PC-9 (cell line): ENCODE measurements around the gene WIPF1. TPM values are rescaled to one million over a fixed set of nuclear protein-coding genes. Genes with fewer than 3 reads are reported as not detected.
A peak's percentile ranks its signal among the peaks of the same experiment; 100 is the strongest.

Experiments used
- Bru-seq: library from RNA; stranded (reverse); fragments of 400-500 nt; gene quantifications from one replicate; lab custom pipeline; 2021; lab: Mats Ljungman, UMichigan
- BruChase-seq, 2 experiments: library from RNA; stranded (reverse); fragments of 400-500 nt; gene quantifications; one replicate each; lab custom pipeline; 2021; lab: Mats Ljungman, UMichigan
- BruUV-seq: library from RNA; stranded (reverse); fragments of 400-500 nt; replicated peaks from 2 replicates; lab custom pipeline; 2021; lab: Mats Ljungman, UMichigan
- CTCF ChIA-PET: fragments of 300-600 bp; sonication (Branson Sonifier 250); formaldehyde crosslinking; loops from one replicate; lab custom pipeline; 2022; ENCODE audit warnings: antibody characterized with exemption; lab: Charles Lee
- POLR2A ChIA-PET: fragments of 300-600 bp; sonication (Branson Sonifier 250); formaldehyde crosslinking; loops from one replicate; lab custom pipeline; 2022; ENCODE audit warnings: antibody characterized with exemption; ENCODE audit not compliant: unreplicated experiment; lab: Charles Lee
- DNase-seq, 2 experiments: peaks; one replicate each; pipeline versions ENCODE4 v3.0.0 to v3.0.0-alpha.2; 2015 to 2022; ENCODE audit warnings: mixed read lengths in 1 of 2
- H2AFZ ChIP-seq: fragments of 200-600 bp; sonication (generic); 2 replicates; pipeline ENCODE4 v1.8.1; 2017; ENCODE audit warnings: antibody characterized with exemption
- H3F3A ChIP-seq: fragments of 200-600 bp; sonication (generic); 2 replicates; pipeline ENCODE4 v1.8.1; 2017; ENCODE audit warnings: antibody characterized with exemption, mild to moderate bottlenecking, low read depth; ENCODE audit not compliant: insufficient read depth
- H3K27ac ChIP-seq: fragments of 200-600 bp; sonication (generic); 2 replicates; pipeline ENCODE4 v1.6.1; 2016; ENCODE audit warnings: mixed run types
- H3K27me3 ChIP-seq: fragments of 200-600 bp; sonication (generic); 2 replicates; pipeline ENCODE4 v1.6.1; 2016; ENCODE audit warnings: low read depth, mixed run types; ENCODE audit not compliant: insufficient read depth
- H3K36me3 ChIP-seq: fragments of 200-600 bp; sonication (generic); 2 replicates; pipeline ENCODE4 v1.6.1; 2016; ENCODE audit warnings: low read depth, mixed run types
- H3K4me1 ChIP-seq: fragments of 200-600 bp; sonication (generic); replicated peaks from 2 replicates; pipeline ENCODE4 v1.6.1; 2016; ENCODE audit warnings: mixed run types; ENCODE audit not compliant: insufficient read depth
- H3K4me2 ChIP-seq: fragments of 200-600 bp; sonication (generic); 2 replicates; pipeline ENCODE4 v1.6.1; 2017; ENCODE audit warnings: mixed run types
- H3K4me3 ChIP-seq: fragments of 200-600 bp; sonication (generic); 2 replicates; pipeline ENCODE4 v1.6.1; 2016; ENCODE audit warnings: mixed run types
- H3K79me2 ChIP-seq: fragments of 200-600 bp; sonication (generic); 2 replicates; pipeline ENCODE4 v1.6.1; 2017; ENCODE audit warnings: low read depth, mixed run types
- H3K9me2 ChIP-seq: fragments of 200-600 bp; sonication (generic); 2 replicates; pipeline ENCODE4 v1.8.1; 2017; ENCODE audit warnings: mild to moderate bottlenecking; ENCODE audit not compliant: insufficient read depth
- H3K9me3 ChIP-seq: fragments of 200-600 bp; sonication (generic); 2 replicates; pipeline ENCODE4 v1.8.1; 2016; ENCODE audit warnings: low read depth; ENCODE audit not compliant: insufficient read depth
- H4K20me1 ChIP-seq: fragments of 200-600 bp; sonication (generic); 2 replicates; pipeline ENCODE4 v1.8.1; 2017; ENCODE audit not compliant: insufficient read depth
- CTCF ChIP-seq: fragments of 200-600 bp; sonication (generic); conservative IDR thresholded peaks from 2 replicates; pipeline ENCODE4 v1.6.1; 2017; ENCODE audit warnings: mixed run types, antibody characterized with exemption, mild to moderate bottlenecking, moderate library complexity
- EZH2 ChIP-seq: fragments of 200-600 bp; sonication (generic); IDR thresholded peaks from 2 replicates; pipeline ENCODE4 v1.8.0; 2017; ENCODE audit warnings: antibody characterized with exemption, low read depth
- intact Hi-C: fragments of 100-400 bp; cut with micrococcal nuclease; formaldehyde crosslinking; loops from one replicate; pipeline ENCODE4 v1.10.0; 2022; ENCODE audit not compliant: unreplicated experiment
- long read RNA-seq: library from polyadenylated mRNA; stranded (forward); transcript quantifications from one replicate; pipeline ENCODE4 v2.0.0, GENCODE V29; 2022
- total RNA-seq: library from RNA; stranded (reverse); gene quantifications from 2 replicates; pipeline ENCODE4 v1.2.3, GENCODE V29; 2021

WIPF1 gene
- 0.46 and 1.3 TPM in 2 replicates for total RNA-seq
- percentile 16 among the genes with signal in this experiment for Bru-seq, nascent RNA
- percentile 13 among the genes with signal in this experiment for BruChase-seq, experiment 1, labeled RNA remaining after a 2-hour chase
- BruChase-seq, experiment 2, labeled RNA remaining after a 6-hour chase, result percentile 13 among the genes with signal in this experiment
- long read RNA-seq, partial matches to known transcripts, result 0 of 5 reads
- long read RNA-seq, other reads (novel, unspliced or antisense), result 5 of 5 reads

- Histone ChIP-seq H3K4me3 (no peak within 1 kb of the TSS), H3F3A (no peaks in the 10 kb centered on the region), H4K20me1 (no peaks in the 10 kb centered on the region), H3K9me2 (no peaks in the 10 kb centered on the region), H3K79me2 (no peaks in the 10 kb centered on the region), H3K36me3 (no peaks in the 10 kb centered on the region), H3K27me3 (no peaks in the 10 kb centered on the region), H3K27ac (no peak within 1 kb of the TSS), H2AFZ (no peak within 1 kb of the TSS), H3K9me3 (no peaks in the 10 kb centered on the region), H3K4me1 (no peaks in the 10 kb centered on the region), H3K4me2 (no peak within 1 kb of the TSS)
- POLR2A ChIA-PET, result no interaction called here
- DNase-seq, result no peak
- TF ChIP-seq CTCF (no peak), EZH2 (no peak)
- no TSS peak for BruUV-seq
- intact Hi-C loops, result no loop called here
- CTCF ChIA-PET, result interaction anchor here (0.6 kb wide), 1 partner anchor 1566 kb away, joined by 4 read pairs; no protein-coding TSS in a partner anchor
Measured at GRCh38 chr2:174597345-174598047, at the start of gene WIPF1. TSS of gene WIPF1 (minus strand) at chr2:174597804. CDS start at chr2:174585573, 12,231 bp downstream.

- no peak for TF ChIP-seq EZH2
- no peak for TF ChIP-seq CTCF
- H3F3A ChIP-seq, result no peaks in the 10 kb centered on the region
- intact Hi-C loops, result no loop called here
- no peaks in the 10 kb centered on the region for H3K9me3 ChIP-seq
- DNase-seq, result no peak
- no peak overlapping the region for H3K4me3 ChIP-seq
- H3K79me2 ChIP-seq, result no peaks in the 10 kb centered on the region
- no TSS peak for BruUV-seq
- no peaks in the 10 kb centered on the region for H4K20me1 ChIP-seq
- no peak overlapping the region for H3K4me2 ChIP-seq
- ChIA-PET POLR2A (no interaction called here), CTCF (interaction anchor here (0.6 kb wide), 1 partner anchor 186 kb away, joined by 8 read pairs; no protein-coding TSS in a partner anchor)
- no peak overlapping the region for H3K27ac ChIP-seq
- H3K27me3 ChIP-seq, result no peaks in the 10 kb centered on the region
- H3K9me2 ChIP-seq, result no peaks in the 10 kb centered on the region
- H3K4me1 ChIP-seq, result no peaks in the 10 kb centered on the region
- H2AFZ ChIP-seq, result no peak overlapping the region
- H3K36me3 ChIP-seq, result no peaks in the 10 kb centered on the region
Measured at GRCh38 chr2:174645296-174645695, 47.7 kb upstream of the WIPF1 start.

GRCh38 chr2:174644406-174644805, 46.8 kb upstream of the WIPF1 start:
- Histone ChIP-seq H4K20me1 (no peaks in the 10 kb centered on the region), H3K79me2 (no peaks in the 10 kb centered on the region), H3K9me2 (no peaks in the 10 kb centered on the region), H2AFZ (no peak overlapping the region), H3F3A (no peaks in the 10 kb centered on the region), H3K4me2 (no peak overlapping the region), H3K27me3 (no peaks in the 10 kb centered on the region), H3K9me3 (no peaks in the 10 kb centered on the region), H3K4me1 (no peaks in the 10 kb centered on the region), H3K27ac (no peak overlapping the region), H3K36me3 (no peaks in the 10 kb centered on the region), H3K4me3 (no peak overlapping the region)
- intact Hi-C loops, result no loop called here
- TF ChIP-seq CTCF (no peak), EZH2 (no peak)
- BruUV-seq, result no TSS peak
- CTCF ChIA-PET, result no interaction called here
- POLR2A ChIA-PET, result no interaction called here
- no peak for DNase-seq
